CD14-positive monocyte (primary cell): ENCODE results near the gene KAT14. TPM values are rescaled to one million over a fixed set of nuclear protein-coding genes. Genes with fewer than 3 reads are reported as not detected.
"Not testable (repeated sequence)": the region's sequence is repeated elsewhere in the genome, so short reads cannot be mapped to it uniquely, and the experiment has no call there.

Experiments used
- DNase-seq, 3 donors: peaks; one replicate each; pipeline ENCODE4 v3.0.0-alpha.2; 2011 to 2022
- H2AFZ ChIP-seq: 2 replicates; pipeline ENCODE4 v1.6.0; 2012; ENCODE audit warnings: mild to moderate bottlenecking, low read depth, low read length, inconsistent platforms; ENCODE audit not compliant: insufficient read depth, poor library complexity, severe bottlenecking
- H3K27ac ChIP-seq, 2 donors: 1 replicate in 1 of 2; 2 replicates in 1 of 2; pipeline ENCODE4 v1.5.1; 2012 to 2013; ENCODE audit warnings: low read length in 2 of 2, control low read depth in 1 of 2, inconsistent platforms in 1 of 2, low read depth in 1 of 2, mild to moderate bottlenecking in 1 of 2
- H3K27me3 ChIP-seq, 2 donors: one replicate each; pipeline versions ENCODE4 v1.6.0 to v1.6.1; 2011 to 2013; ENCODE audit warnings: low read length in 2 of 2; ENCODE audit not compliant: control insufficient read depth in 2 of 2, insufficient read depth in 2 of 2
- H3K36me3 ChIP-seq, 2 donors: replicated peaks in 1 of 2; 1 replicate in 1 of 2; 2 replicates in 1 of 2; pipeline versions ENCODE4 v1.5.1 to v1.6.1; 2012 to 2013; ENCODE audit warnings: low read length in 2 of 2, control low read depth in 1 of 2, inconsistent platforms in 1 of 2, mild to moderate bottlenecking in 1 of 2; ENCODE audit not compliant: insufficient read depth in 2 of 2, control insufficient read depth in 1 of 2
- H3K4me1 ChIP-seq, 2 donors: 1 replicate in 1 of 2; 2 replicates in 1 of 2; pipeline versions ENCODE4 v1.5.1 to v1.6.1; 2012 to 2013; ENCODE audit warnings: low read length in 2 of 2, control low read depth in 1 of 2, inconsistent platforms in 1 of 2, mild to moderate bottlenecking in 1 of 2, moderate library complexity in 1 of 2; ENCODE audit not compliant: insufficient read depth in 2 of 2, control insufficient read depth in 1 of 2
- H3K4me2 ChIP-seq: replicated peaks from 2 replicates; pipeline ENCODE3; 2012; ENCODE audit warnings: low read length, moderate library complexity, mild to moderate bottlenecking; ENCODE audit not compliant: poor library complexity, severe bottlenecking; ENCODE audit errors: extremely low read depth
- H3K4me3 ChIP-seq, 3 experiments: fragments of 200-600 bp in 1 of 3; sonication (generic) in 1 of 3; replicated peaks in 1 of 3; 1 replicate in 2 of 3; 2 replicates in 1 of 3; pipeline ENCODE4 v1.5.1; 2011 to 2013; ENCODE audit warnings: low read length in 3 of 3, mild to moderate bottlenecking in 3 of 3, control low read depth in 2 of 3, low read depth in 2 of 3, inconsistent platforms in 1 of 3, moderate library complexity in 1 of 3
- H3K79me2 ChIP-seq: 2 replicates; pipeline ENCODE4 v1.6.0; 2012; ENCODE audit warnings: mild to moderate bottlenecking, control low read depth, inconsistent platforms, low read length, moderate library complexity; ENCODE audit not compliant: insufficient read depth
- H3K9ac ChIP-seq: 2 replicates; pipeline ENCODE4 v1.6.0; 2017; ENCODE audit warnings: low read length, mild to moderate bottlenecking; ENCODE audit not compliant: insufficient read depth, poor library complexity, severe bottlenecking
- H3K9me3 ChIP-seq, 2 donors: replicated peaks in 1 of 2; 1 replicate in 1 of 2; 2 replicates in 1 of 2; pipeline versions ENCODE4 v1.5.1 to v1.6.1; 2012 to 2013; ENCODE audit warnings: low read length in 2 of 2, control low read depth in 1 of 2; ENCODE audit not compliant: control insufficient read depth in 1 of 2, insufficient read depth in 1 of 2
- H4K20me1 ChIP-seq: 2 replicates; pipeline ENCODE4 v1.6.0; 2012; ENCODE audit warnings: mild to moderate bottlenecking, low read length, control low read depth, moderate library complexity; ENCODE audit not compliant: insufficient read depth
- H3K27ac Mint-ChIP-seq, 7 donors: one replicate each; pipeline ENCODE4 v1.8.0; 2020; ENCODE audit warnings: mild to moderate bottlenecking in 7 of 7, mixed read lengths in 7 of 7, moderate library complexity in 6 of 7, inconsistent platforms in 2 of 7
- H3K27me3 Mint-ChIP-seq, 3 donors: one replicate each; pipeline ENCODE4 v1.8.0; 2021 to 2022; ENCODE audit warnings: low read depth in 3 of 3, mild to moderate bottlenecking in 3 of 3, mixed read lengths in 3 of 3, moderate library complexity in 3 of 3, inconsistent platforms in 1 of 3
- H3K36me3 Mint-ChIP-seq, 2 donors: one replicate each; pipeline ENCODE4 v1.8.0; 2020; ENCODE audit warnings: mixed read lengths in 2 of 2, inconsistent platforms in 1 of 2, mild to moderate bottlenecking in 1 of 2
- H3K4me1 Mint-ChIP-seq: one replicate; pipeline ENCODE4 v1.8.0; 2020; ENCODE audit warnings: mild to moderate bottlenecking, mixed read lengths
- H3K4me3 Mint-ChIP-seq, 2 donors: one replicate each; pipeline ENCODE4 v1.8.0; 2020; ENCODE audit warnings: mild to moderate bottlenecking in 2 of 2, mixed read lengths in 2 of 2, moderate library complexity in 1 of 2
- H3K9me3 Mint-ChIP-seq, 7 donors: one replicate each; pipeline ENCODE4 v1.8.0; 2020 to 2022; ENCODE audit warnings: mixed read lengths in 7 of 7, mild to moderate bottlenecking in 6 of 7, moderate library complexity in 6 of 7, inconsistent platforms in 2 of 7
- WGBS: methylation state at CpG from one replicate; pipeline ENCODE4 v1.1.5; 2013; ENCODE audit warnings: missing lambda C conversion rate; ENCODE audit not compliant: insufficient coverage; 5-methylcytosine and 5-hydroxymethylcytosine counted together
- intact Hi-C, 2 donors: fragments of 100-400 bp; cut with micrococcal nuclease; formaldehyde crosslinking; loops; one replicate each; pipeline versions ENCODE4 v1.15.0 to v1.15.1; 2023
- polyA plus RNA-seq, 3 donors: library from polyadenylated mRNA; depleted of rRNA in 1 of 3; unstranded in 2 of 3; stranded (reverse) in 1 of 3; fragments of 300-500 nt in 2 of 3; fragments of >200 nt in 1 of 3; fragmentation: Illumina TruSeq in 2 of 3; gene quantifications; 1 replicate in 2 of 3; 2 replicates in 1 of 3; pipeline ENCODE4 v1.2.3, GENCODE V29; 2012 to 2021
- TF ChIP-seq, protein P1 (sequence below): fragments of 200-600 bp; IDR thresholded peaks from one replicate; pipeline ENCODE4 v1.8.0; 2022; ENCODE audit warnings: antibody characterized with exemption, mild to moderate bottlenecking

The KAT14 gene
- polyA plus RNA-seq, 3 donors = 3.4 to 6.0 (median 5.7) TPM

- no peaks in the 10 kb centered on the region for H3K36me3 Mint-ChIP-seq
- H3K27me3 Mint-ChIP-seq = peaks cover 4 to 17% (median 11%) of the 10 kb centered on the region in 3 donors
- DNase-seq = no peak
- Histone ChIP-seq H4K20me1 (no peaks in the 10 kb centered on the region), H3K4me2 (no peak overlapping the region), H3K36me3 (no peaks in the 10 kb centered on the region), H3K4me1 (no peaks in the 10 kb centered on the region), H3K79me2 (no peaks in the 10 kb centered on the region), H2AFZ (no peak overlapping the region), H3K9me3 (no peaks in the 10 kb centered on the region), H3K27ac (no peak overlapping the region), H3K9ac (no peak overlapping the region), H3K27me3 (no peaks in the 10 kb centered on the region), H3K4me3 (no peak overlapping the region)
- peaks cover 0 to 6% (median 2%) of the 10 kb centered on the region in 7 donors for H3K9me3 Mint-ChIP-seq
- intact Hi-C loops = no loop called here
- H3K4me3 Mint-ChIP-seq = no peak overlapping the region
- no peak overlapping the region for H3K27ac Mint-ChIP-seq
- TF ChIP-seq, protein P1, sequence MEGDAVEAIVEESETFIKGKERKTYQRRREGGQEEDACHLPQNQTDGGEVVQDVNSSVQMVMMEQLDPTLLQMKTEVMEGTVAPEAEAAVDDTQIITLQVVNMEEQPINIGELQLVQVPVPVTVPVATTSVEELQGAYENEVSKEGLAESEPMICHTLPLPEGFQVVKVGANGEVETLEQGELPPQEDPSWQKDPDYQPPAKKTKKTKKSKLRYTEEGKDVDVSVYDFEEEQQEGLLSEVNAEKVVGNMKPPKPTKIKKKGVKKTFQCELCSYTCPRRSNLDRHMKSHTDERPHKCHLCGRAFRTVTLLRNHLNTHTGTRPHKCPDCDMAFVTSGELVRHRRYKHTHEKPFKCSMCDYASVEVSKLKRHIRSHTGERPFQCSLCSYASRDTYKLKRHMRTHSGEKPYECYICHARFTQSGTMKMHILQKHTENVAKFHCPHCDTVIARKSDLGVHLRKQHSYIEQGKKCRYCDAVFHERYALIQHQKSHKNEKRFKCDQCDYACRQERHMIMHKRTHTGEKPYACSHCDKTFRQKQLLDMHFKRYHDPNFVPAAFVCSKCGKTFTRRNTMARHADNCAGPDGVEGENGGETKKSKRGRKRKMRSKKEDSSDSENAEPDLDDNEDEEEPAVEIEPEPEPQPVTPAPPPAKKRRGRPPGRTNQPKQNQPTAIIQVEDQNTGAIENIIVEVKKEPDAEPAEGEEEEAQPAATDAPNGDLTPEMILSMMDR = no peak
- H3K4me1 Mint-ChIP-seq = no peaks in the 10 kb centered on the region
- WGBS = 53% methylated on average over 9 of the region's 9 CpGs
Measured at GRCh38 chr20:18224968-18225568, 87.4 kb downstream of the KAT14 start.

GRCh38 chr20:18225632-18226031 is 88.0 kb downstream of the KAT14 start:
- Histone ChIP-seq H2AFZ (no peak overlapping the region), H3K36me3 (no peaks in the 10 kb centered on the region), H3K4me2 (no peak overlapping the region), H3K27ac (no peak overlapping the region), H3K4me1 (no peaks in the 10 kb centered on the region), H3K4me3 (no peak overlapping the region), H3K9me3 (no peaks in the 10 kb centered on the region), H3K27me3 (no peaks in the 10 kb centered on the region), H4K20me1 (no peaks in the 10 kb centered on the region), H3K79me2 (no peaks in the 10 kb centered on the region), H3K9ac (no peak overlapping the region)
- Mint-ChIP-seq H3K27ac (no peak overlapping the region), H3K4me1 (no peaks in the 10 kb centered on the region), H3K27me3 (peaks cover 4 to 16% (median 11%) of the 10 kb centered on the region in 3 donors), H3K4me3 (no peak overlapping the region), H3K9me3 (peaks cover 0 to 6% (median 0%) of the 10 kb centered on the region in 7 donors), H3K36me3 (no peaks in the 10 kb centered on the region)
- 100% methylated on average over 3 of the region's 4 CpGs for WGBS
- DNase-seq = no peak
- TF ChIP-seq, protein P1 = no peak
- intact Hi-C loops = no loop called here

GRCh38 chr20:18226741-18227140 is 89.1 kb downstream of the KAT14 start:
- H3K9ac ChIP-seq, H3K9me3 ChIP-seq, intact Hi-C loops, H3K27ac ChIP-seq, H3K36me3 Mint-ChIP-seq, H3K4me3 Mint-ChIP-seq, DNase-seq, H3K9me3 Mint-ChIP-seq, H4K20me1 ChIP-seq, H3K4me2 ChIP-seq, H3K36me3 ChIP-seq, H2AFZ ChIP-seq, H3K4me1 ChIP-seq, H3K79me2 ChIP-seq, H3K4me1 Mint-ChIP-seq, H3K27ac Mint-ChIP-seq, H3K27me3 ChIP-seq, H3K4me3 ChIP-seq: not testable (repeated sequence)
- WGBS = 95% methylated on average over 28 of the region's 28 CpGs
- peaks cover 4 to 16% (median 7%) of the 10 kb centered on the region in 3 donors for H3K27me3 Mint-ChIP-seq
